GM19395 (cell line): Measurements from ENCODE around the gene MYO1A.
"Not testable (repeated sequence)": the region's sequence is repeated elsewhere in the genome, so short reads cannot be mapped to it uniquely, and the experiment has no call there.

Experiments
- ATAC-seq: cut with Tn5 transposase; IDR thresholded peaks from one replicate; pipeline ENCODE4 v1.9.1; 2021; ENCODE audit warnings: mild to moderate bottlenecking, moderate library complexity; ENCODE audit not compliant: unreplicated experiment

Gene MYO1A

DNA sequence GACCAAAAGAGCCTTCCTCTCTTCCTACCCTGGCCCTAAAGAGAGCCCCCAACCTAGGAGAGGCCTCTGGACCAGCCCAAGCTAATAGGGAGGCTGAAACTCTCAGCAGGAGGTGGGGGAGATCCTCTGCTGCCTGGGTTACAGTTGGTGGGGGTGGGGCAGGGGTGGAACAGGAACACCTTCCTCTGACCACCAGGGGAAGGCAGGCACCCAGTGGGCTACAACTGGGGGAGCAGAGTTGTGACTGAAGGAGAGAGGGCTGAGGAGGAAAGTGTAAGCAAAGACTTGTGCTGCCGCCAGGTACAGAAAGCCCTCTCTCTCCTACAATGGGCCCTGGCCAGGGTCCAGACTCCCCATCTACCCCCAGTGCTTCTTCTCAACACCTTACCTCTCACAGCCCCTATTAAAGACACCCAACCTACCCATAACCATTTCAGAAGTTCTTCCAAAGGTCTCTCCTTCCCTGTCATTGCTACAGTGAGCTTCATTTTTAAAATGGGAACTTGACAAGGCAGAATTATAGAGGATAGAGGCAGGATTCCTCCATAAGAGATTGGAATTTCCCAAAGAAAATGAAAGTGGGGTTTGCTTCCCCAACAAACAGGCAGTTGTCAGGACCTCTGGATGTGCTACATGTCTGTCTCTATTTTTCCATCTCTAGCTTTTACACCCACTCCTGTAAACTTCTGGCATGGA, 1.4 kb downstream of the MYO1A start:
- no peak for ATAC-seq

DNA sequence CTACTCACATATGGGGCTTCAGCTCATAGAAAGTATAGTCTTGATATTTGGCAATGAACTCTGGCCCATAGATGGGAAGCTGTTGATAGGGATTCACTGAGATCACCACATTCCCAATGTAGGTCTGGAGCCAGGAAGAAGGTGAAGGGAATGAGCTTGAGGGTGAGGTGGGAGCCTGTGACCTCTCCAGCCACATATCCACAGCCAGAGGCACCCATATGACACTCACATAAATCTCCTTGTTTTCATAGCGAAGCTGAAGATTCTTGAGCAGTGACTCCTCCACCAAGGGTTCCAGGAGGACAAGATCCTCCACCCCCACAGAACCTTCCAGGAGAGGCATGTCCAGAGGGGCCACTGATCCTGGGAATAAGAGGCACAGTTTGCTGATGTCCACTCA, 1.9 kb downstream of the MYO1A start:
- no peak for ATAC-seq

DNA sequence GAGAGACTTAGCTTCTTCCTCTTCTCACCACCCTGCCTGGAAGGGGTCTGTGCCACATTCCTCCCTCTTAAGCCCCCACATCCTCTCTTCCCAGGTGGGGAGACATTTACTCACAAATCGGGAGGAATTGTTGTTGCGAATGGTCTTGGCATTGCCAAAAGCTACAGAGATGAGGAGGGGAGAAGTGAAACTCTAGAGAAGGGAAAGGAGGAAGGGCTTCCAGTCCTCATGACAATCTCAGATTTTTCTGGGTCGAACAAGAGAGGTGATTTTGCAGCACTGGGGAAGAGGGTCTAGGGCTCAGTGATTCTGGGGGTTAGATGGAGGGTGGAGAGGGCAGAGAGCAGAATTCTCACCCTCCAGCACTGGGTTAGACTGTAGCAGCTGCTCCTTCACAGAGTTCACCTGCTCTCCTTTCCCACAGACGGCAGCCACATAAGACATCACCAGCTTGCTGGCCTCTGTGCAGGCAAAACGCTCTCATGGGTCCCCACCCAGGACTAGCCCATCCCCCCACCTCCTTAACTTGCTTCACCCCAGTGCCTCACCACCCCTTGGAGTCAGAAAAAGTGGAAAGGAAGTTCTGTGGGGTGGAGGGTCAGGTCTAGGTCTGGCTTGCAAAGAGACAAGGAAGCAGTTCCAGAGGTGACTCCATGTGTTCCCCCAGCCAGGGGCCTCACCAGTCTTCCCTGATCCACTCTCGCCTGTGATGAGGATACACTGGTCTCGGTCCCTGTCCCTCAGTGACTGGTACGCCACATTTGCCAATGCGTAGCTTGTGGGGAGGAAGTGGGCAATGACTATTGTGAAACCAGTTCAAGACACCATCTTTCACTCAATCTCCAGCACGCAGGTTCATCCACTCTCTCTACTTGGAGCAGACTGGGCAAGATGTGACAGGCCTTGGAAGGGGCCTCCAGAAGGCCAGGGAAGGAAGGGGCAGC, 2.7 kb downstream of the MYO1A start:
- ATAC-seq: no peak

DNA sequence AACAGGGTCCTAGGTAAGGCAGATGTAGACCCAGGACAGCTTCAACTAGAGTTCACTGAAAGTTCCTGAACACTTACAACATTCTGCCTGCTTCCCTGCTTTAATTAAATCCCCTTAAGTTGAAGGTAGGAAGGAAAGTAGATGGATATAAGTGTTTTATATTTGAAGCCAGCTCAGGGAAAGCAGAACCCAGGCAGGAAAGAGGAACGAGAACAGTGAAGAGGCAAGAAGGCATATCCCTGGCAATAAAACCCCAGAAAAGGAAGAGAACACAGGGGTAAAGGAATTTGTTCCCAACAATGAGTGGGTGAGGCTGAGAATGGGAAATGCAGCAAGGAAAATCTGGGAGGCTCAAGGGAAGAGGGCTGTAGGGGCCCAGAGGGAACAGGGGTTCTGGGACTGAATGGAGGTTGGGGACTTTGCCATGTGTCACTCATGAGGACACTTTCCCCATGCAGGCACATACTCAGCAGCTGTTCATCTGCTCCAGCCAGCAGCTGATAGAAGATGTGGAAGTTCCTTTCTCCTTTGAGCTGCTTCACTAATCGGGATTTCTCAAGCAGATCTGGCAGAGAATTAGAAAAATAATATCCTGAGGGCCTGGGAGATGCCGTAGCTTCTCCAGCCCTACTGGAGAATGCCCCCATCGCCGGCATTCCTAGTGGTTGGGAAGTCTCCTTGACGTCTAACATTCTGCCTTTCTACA, 3.7 kb downstream of the MYO1A start:
- ATAC-seq: no peak

DNA sequence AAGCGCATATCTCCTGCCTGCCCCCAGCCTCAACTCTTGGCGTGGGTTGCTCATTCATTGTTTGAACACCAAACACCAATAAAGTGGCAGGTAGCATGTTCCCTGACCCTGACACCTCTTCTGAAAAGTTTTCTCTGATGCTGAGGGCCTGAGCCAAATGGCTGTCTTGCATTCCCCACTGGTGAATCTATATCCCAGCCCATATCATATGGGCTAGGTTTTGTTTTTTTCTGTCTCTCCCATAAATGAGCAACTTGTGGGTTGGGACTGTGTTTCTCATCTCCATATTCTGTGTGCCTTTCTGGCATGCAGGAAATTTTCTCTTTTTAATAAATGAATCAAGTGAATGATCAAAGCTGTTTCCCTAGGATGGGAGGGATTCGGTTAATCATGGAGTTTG, 5.0 kb downstream of the MYO1A start:
- ATAC-seq: no peak

DNA sequence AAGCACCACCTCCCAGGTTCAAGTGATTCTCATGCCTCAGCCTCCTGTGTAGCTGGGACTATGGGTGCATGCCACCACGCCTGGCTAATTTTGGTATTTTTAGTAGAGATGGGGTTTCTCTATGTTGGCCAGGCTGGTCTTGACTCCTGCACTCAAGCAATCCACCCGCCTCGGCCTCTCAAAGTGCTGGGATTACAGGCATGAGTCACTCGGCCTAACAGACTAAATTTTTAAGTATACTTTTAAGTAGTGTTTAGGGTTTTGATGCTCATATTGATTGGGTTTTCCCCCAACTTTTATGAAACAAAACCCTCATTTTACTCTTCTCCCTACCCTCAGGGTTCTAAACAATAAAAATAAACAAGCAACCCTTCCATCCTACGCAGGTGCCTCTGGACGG, 5.5 kb downstream of the MYO1A start:
- ATAC-seq: no peak

DNA sequence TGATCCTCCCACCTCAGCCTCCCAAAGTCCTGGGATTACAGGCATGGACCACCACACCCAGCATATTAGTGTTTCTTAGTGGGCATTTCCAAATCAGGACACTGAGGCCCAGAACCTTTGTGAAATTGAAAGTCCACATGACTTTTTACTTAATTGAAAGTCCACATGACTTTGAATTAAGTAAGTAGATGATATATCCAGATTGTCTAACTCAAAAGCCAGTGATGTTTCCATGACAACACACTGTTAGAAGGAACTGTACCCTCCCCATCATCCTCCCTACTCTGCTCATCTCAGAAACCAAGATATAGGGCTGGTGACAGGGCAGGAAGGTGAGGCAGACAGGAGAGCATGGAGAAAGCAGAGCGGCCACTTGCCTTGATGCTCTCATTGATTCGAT, 7.2 kb downstream of the MYO1A start:
- no peak for ATAC-seq

DNA sequence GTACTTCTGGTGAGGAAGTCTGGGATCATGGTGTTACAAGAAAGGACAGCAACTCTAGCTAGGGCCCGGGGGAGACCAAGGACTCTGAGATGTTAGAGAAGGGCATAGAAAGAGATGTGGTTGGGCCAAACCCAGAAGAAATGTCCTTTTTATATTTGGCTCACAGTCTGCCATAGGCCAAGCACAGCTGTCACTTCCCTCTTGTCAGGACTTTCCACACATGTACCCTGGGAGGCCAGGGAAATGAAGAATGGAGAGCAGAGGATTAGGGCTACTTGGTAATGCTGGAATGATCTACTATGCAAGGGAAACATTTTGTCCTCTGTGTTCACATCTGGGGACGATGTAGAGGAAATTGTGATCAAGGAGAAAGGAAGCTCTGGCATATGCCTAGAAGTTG, 9.2 kb downstream of the MYO1A start:
- ATAC-seq: no peak

DNA sequence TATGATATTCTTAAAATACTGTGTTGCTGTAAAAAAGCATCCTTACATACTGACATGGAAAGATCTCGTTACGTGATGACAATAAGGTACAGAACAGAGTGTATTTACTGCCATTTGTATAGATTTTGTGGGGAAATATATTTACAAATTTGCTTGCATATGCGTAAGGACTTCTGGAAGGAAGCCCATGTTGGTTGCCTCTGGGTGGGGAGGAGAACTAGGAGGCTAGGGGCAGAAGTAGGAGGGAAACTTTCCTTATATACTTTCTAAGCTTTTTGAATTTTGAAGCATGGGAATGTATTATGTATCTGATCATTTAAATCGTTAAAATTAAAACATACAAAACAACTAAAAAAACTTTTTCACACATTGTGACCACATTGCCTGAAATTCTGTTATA, 9.7 kb downstream of the MYO1A start:
- ATAC-seq: no peak

DNA sequence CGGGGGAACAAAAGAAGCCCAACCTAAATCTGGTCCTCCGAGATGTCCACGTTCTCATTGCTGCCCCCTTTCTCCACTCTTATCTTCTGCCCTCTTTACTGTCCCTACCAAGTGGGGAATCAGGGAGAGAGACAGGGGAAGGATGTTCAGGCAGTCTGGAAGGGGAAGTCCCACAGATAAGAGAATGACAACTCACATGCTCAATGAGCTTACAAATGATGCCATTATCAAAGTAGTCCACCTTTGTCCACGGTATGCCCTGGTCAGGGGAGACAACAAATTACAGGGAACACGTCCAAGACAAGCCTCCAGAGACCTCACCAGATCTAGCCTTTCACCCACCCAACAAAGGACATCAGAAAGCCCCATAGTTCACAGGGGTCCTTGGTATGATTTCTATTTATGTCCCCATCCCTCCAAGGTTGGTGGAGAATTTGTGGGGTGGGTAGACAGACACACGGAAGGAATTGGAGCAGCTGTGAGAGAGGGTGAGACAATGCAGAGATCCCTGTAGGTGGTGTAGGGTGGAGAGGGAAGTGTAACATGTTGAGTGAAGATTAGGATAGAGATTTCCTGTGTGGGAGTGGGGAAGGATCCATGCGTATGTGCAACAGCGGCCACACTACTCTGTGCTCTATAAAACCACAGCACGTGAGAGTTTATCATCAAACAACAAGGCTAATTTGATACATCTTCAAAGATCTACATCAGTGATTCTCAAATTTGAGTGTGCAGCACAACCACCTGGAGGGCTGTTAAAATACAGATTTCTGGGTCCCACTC, 10.7 kb downstream of the MYO1A start:
- no peak for ATAC-seq

DNA sequence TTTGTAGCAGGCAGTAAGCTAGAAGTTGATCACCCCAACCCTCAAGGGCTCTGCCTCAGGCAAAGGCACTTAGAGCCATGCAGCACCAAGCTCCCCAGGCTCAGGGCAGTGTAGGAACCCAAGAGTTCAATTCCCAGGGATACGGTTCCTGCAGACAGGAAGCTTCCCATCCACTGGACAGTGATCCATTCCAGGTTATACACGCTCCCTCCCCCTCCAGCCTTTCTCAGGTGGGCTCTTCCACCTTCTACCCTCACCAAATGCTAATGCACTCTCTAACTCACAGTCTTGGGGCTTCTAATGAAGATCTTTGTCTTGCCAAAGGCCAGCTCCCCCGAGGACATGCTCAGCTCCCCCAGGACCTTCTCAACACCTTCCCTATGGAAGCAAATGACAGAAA, 12.7 kb downstream of the MYO1A start:
- ATAC-seq: no peak

DNA sequence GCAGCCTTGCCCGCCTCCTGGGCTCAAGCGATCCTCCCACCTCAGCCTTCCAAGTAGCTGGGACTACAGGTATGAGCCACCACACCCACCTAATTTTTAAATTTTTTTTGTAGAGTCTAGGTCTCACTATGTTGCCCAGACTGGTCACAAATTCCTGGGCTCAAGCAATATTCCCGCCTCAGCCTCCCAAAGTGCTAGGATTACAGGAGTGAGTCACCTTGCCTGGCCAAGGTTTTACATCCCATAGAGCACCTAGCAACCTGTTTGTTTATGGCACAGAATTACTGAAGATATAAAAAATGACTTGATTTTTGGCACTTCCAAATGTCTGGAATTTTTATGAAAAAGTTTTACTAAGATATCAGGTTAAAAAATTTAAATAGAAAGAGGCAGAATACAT, 16.5 kb downstream of the MYO1A start:
- ATAC-seq: no peak

DNA sequence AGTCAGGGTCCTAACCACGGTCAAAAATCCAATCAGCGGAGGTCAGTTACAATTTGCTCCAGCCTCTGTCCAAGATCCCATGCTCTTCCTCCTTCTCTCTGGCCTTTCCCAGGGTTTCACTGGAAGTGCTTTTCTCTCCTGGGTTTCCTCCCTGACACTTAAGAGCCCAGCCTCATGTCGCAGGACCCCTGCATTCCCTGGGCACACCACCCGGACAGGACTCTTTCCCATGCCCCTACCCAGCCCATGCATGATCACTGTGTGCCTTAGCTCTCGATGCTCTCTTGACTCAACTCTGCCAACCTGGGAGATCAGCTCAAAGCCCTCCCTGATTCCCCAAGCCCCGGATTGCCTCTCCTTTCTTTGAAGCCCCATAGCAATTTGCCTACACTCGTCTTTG, 18.1 kb downstream of the MYO1A start:
- no peak for ATAC-seq

DNA sequence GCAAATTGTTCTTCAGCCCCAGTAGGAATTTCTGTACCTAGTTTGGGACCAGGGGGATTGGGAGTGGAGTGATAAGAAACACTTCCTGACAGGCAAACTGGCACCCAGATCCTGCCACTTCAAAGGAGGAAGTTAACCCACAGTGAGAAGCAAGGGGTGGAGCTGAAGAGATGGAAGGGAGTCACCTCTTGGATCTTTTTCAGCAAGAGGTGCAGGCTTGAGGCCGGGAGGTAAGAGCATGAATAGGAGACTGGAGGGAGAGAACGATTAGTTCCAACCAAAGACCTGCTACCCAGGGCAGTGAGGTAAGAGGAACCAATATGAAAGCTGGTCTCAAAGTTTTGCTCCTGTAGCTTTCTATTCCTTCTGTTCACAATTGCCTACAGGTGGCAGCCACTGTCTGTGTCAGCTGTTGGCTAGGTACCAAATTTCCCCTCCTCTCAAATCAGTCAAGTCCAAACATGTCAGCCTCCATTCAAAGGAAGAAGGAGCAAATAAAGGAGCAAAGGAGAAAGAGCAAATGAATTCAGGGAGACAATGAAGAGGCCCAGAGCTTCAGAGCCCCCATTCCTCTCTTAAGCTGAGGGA, 18.7 kb downstream of the MYO1A start:
- ATAC-seq: peak; percentile 58

DNA sequence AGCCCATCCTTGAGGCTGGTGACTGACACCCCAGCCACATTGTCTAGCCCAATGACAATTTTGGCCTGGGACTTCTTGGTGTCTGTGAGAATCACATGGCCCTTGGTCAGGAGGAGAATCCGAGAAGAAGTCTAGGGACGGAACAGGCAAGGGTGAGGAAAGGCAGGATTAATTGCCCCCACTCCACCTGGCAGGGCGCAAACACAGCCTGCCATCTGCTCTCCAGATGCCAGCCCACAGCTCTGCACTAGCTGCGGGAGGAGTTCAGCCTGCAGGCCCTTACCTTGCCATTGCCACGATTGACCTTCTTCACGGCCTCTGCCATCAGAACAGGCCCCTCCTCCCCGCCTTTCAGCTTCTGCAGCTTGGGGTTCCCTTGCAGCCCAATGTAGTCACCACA, 20.5 kb downstream of the MYO1A start:
- no peak for ATAC-seq

DNA sequence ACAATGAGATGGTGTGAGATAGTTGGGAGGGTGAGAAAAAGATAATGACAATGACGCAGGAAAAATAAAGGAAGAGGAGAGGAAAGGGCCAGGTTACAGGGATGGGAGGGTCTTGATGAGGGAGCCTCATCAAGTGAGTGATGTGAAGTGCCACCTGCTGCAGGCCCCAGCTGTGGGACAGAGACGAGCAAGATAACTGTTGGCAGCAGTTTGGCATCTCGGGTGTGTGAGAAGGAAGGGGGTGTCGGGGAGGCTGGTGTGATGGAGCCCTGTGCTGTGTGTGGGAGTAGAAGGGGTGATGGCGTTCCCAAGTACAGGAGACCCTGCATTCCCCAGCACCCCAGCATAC, 22.1 kb downstream of the MYO1A start:
- no peak for ATAC-seq

DNA sequence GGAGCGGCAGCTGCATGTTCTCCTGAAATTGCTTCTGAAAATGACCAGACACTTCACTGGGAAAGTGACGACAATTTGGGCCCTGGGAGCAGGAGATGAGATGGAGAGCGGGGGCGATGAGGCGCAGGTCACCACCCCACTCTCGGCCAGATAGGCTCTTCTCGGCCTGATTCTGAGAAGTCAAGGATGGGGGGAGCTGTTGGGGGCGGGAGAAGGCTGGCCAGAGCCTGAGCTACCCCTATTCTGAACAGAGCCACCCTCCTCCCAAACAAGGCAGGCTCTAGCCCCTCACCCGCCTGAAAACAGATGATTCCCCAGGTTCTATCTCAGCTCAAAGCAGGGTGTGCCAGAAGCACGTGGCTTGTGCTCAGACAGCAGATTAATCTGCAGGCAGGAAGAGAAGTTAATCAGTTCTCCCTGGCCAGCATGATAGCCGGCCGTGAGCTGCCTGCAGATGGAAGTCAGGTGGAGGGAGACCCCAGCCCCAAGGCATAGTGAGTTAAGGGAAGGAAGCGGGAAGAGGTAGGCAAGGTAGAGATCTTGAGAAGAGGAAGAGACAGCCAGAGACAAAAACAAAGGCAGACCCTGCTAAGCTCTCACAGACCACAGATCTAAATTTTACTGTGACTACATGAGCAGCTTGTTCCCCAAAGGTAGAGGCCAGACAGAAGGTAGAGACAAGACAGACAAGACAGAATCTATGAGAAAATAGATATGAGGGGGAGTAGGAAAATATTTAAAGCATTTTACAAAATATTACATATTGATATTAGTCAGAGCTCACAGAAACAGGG, 22.7 kb downstream of the MYO1A start:
- no peak for ATAC-seq

DNA sequence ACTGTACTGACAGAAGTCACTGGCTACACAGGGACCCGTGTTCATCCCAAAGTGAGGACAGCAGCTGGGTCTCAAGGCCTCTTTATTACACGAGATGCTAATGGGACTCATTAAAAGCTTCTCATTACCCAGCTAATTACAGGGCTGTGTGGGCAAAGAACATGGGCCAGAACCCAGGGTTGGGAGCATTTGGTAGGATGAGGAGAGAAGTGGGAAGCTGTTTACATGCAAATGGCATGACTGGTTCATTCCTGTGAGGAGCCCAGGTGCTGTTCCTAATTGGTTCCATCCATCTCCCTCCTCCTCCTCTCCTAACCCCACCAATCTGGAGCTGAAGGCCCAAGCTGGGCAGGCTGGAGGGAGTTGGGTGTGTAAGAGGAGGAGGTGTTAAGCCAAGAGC, 24.7 kb downstream of the MYO1A start:
- ATAC-seq: no peak

DNA sequence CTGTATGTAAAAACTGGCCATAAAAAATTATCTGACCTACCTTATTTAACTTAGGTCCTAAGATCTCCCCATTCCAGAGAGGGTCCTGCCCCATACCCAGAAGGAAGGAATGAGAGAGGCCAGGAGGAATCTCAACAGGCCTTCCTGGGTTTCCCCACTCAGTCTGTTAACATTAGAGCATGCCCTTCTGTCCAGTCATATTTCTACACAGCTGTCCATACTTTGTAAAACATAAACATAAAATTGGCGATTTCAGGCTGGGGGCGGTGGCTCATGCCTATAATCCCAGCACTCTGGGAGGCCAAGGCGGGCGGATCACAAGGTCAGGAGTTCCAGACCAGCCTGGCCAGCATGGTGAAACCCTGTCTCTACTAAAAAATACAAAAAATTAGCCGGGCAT, 27.6 kb downstream of the MYO1A start:
- ATAC-seq: not testable (repeated sequence)
